Measurements from ENCODE around the gene CYP2B6.
"Not testable (repeated sequence)": the region's sequence is repeated elsewhere in the genome, so short reads cannot be mapped to it uniquely, and the experiment has no call there.

The CYP2B6 gene

GRCh38 chr19:41000310-41000737 lies 9.2 kb downstream of the CYP2B6 start:
- H3K79me1 ChIP-seq (ENCODE audit: low read length) = no peaks in the 10 kb centered on the region
- no peak overlapping the region for H2BK5ac ChIP-seq (ENCODE audit: low read length)
- no peak for DNase-seq
- H3K56ac ChIP-seq (ENCODE audit: low read length) = no peak overlapping the region
- no CpG with 5 or more reads among the region's 3 CpGs for WGBS (ENCODE audit: extremely low coverage, insufficient coverage, low lambda C conversion rate)
- no peak overlapping the region for H2BK120ac ChIP-seq (ENCODE audit: low read depth, low read length)
- H3K4me2 ChIP-seq (ENCODE audit: low read length) = no peak overlapping the region
- no peak overlapping the region for H4K5ac ChIP-seq (ENCODE audit: low read length)
- no peaks in the 10 kb centered on the region for H3K79me2 ChIP-seq (ENCODE audit: control insufficient read depth, insufficient read depth, low read length)
- H2AK5ac ChIP-seq (ENCODE audit: low read length) = no peak overlapping the region
- no peak overlapping the region for H4K8ac ChIP-seq (ENCODE audit: low read depth, low read length)
- H3K9ac ChIP-seq (ENCODE audit: low read length) = no peak overlapping the region
- H3K23ac ChIP-seq (ENCODE audit: low read length) = no peak overlapping the region
- no peaks in the 10 kb centered on the region for H3K36me3 ChIP-seq (ENCODE audit: control insufficient read depth, insufficient read depth, low read length)
- H3K27me3 ChIP-seq (ENCODE audit: insufficient read depth, low read length, poor library complexity) = no peaks in the 10 kb centered on the region
- H3K4me1 ChIP-seq (ENCODE audit: control insufficient read depth, low read depth, low read length) = no peaks in the 10 kb centered on the region
- no peak overlapping the region for H2BK15ac ChIP-seq (replicated peaks; ENCODE audit: low read depth)
- H3K18ac ChIP-seq (ENCODE audit: low read length) = no peak overlapping the region
- no peak overlapping the region for H3K4me3 ChIP-seq (ENCODE audit: low read length)
- H3K27ac ChIP-seq (ENCODE audit: low read depth, low read length) = no peak overlapping the region
- no peak overlapping the region for H3K4ac ChIP-seq (ENCODE audit: low read depth, low read length)

DNA sequence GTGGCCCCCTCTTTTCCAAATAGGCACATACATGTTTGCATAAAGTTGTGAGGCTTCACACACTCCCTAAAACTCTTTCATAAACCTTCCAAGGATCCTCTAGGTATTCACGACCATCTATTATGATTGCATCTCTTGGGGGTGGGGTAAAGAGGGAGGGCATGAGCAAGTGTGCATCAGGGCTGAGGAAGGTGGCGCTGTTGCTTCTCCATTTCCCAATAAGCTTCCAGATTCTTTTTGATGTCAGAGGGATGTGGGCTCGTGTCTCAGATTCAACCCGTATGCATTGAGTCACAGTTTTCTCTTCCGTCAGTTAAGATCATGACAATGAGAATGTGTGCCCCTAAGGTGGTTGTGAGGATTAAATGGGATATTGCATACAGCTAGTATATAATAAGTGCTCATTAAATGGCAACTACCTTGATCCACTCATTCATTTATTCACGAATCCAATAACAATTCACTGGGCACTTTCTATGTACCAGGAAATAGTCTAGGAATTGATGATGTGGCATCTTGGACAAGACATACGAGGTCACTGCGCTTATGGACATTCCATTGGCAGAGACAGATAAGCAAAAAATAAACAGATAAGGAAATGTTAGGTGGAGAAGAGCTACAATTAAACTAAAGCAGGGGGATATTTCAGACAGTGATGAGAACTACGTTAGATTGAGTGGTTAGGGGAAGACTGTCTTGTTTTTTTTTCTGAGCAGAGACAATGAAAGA lies 10.3 kb downstream of the CYP2B6 start:
- H2AK5ac ChIP-seq (ENCODE audit: low read length) = no peak overlapping the region
- no CpG with 5 or more reads among the region's 9 CpGs for WGBS (ENCODE audit: extremely low coverage, insufficient coverage, low lambda C conversion rate)
- no peak overlapping the region for H3K4me3 ChIP-seq (ENCODE audit: low read length)
- no peaks in the 10 kb centered on the region for H3K79me2 ChIP-seq (ENCODE audit: control insufficient read depth, insufficient read depth, low read length)
- no peak overlapping the region for H3K27ac ChIP-seq (ENCODE audit: low read depth, low read length)
- H4K8ac ChIP-seq (ENCODE audit: low read depth, low read length) = no peak overlapping the region
- H2BK15ac ChIP-seq (replicated peaks; ENCODE audit: low read depth) = no peak overlapping the region
- peak; percentile 34 for DNase-seq
- no peaks in the 10 kb centered on the region for H3K27me3 ChIP-seq (ENCODE audit: insufficient read depth, low read length, poor library complexity)
- H3K9ac ChIP-seq (ENCODE audit: low read length) = no peak overlapping the region
- no peak overlapping the region for H3K4ac ChIP-seq (ENCODE audit: low read depth, low read length)
- no peaks in the 10 kb centered on the region for H3K36me3 ChIP-seq (ENCODE audit: control insufficient read depth, insufficient read depth, low read length)
- H3K4me1 ChIP-seq (ENCODE audit: control insufficient read depth, low read depth, low read length) = no peaks in the 10 kb centered on the region
- no peaks in the 10 kb centered on the region for H3K79me1 ChIP-seq (ENCODE audit: low read length)
- H2BK5ac ChIP-seq (ENCODE audit: low read length) = no peak overlapping the region
- H3K18ac ChIP-seq (ENCODE audit: low read length) = no peak overlapping the region
- no peak overlapping the region for H2BK120ac ChIP-seq (ENCODE audit: low read depth, low read length)
- H3K56ac ChIP-seq (ENCODE audit: low read length) = no peak overlapping the region
- H3K23ac ChIP-seq (ENCODE audit: low read length) = no peak overlapping the region
- H4K5ac ChIP-seq (ENCODE audit: low read length) = no peak overlapping the region
- H3K4me2 ChIP-seq (ENCODE audit: low read length) = no peak overlapping the region

- not testable (repeated sequence) for H3K9ac ChIP-seq (ENCODE audit: low read length); H3K4ac ChIP-seq (ENCODE audit: low read depth, low read length); H2BK15ac ChIP-seq (replicated peaks; ENCODE audit: low read depth); H2BK120ac ChIP-seq (ENCODE audit: low read depth, low read length); H3K18ac ChIP-seq (ENCODE audit: low read length); H3K23ac ChIP-seq (ENCODE audit: low read length); H3K4me1 ChIP-seq (ENCODE audit: control insufficient read depth, low read depth, low read length); H3K36me3 ChIP-seq (ENCODE audit: control insufficient read depth, insufficient read depth, low read length); H3K56ac ChIP-seq (ENCODE audit: low read length); H3K4me2 ChIP-seq (ENCODE audit: low read length); H3K79me2 ChIP-seq (ENCODE audit: control insufficient read depth, insufficient read depth, low read length); H4K8ac ChIP-seq (ENCODE audit: low read depth, low read length); H3K27me3 ChIP-seq (ENCODE audit: insufficient read depth, low read length, poor library complexity); H4K5ac ChIP-seq (ENCODE audit: low read length); H2BK5ac ChIP-seq (ENCODE audit: low read length); H2AK5ac ChIP-seq (ENCODE audit: low read length); H3K79me1 ChIP-seq (ENCODE audit: low read length); H3K27ac ChIP-seq (ENCODE audit: low read depth, low read length); H3K4me3 ChIP-seq (ENCODE audit: low read length)
- no CpG with 5 or more reads among the region's 8 CpGs for WGBS (ENCODE audit: extremely low coverage, insufficient coverage, low lambda C conversion rate)
- DNase-seq = peak; percentile 27
Observed at GRCh38 chr19:41003656-41004055, 12.6 kb downstream of the CYP2B6 start.

- Histone ChIP-seq H2BK5ac (ENCODE audit: low read length) (no peak overlapping the region), H2AK5ac (ENCODE audit: low read length) (no peak overlapping the region), H3K36me3 (ENCODE audit: control insufficient read depth, insufficient read depth, low read length) (no peaks in the 10 kb centered on the region), H3K23ac (ENCODE audit: low read length) (no peak overlapping the region), H3K56ac (ENCODE audit: low read length) (no peak overlapping the region), H3K9ac (ENCODE audit: low read length) (no peak overlapping the region), H2BK120ac (ENCODE audit: low read depth, low read length) (no peak overlapping the region), H3K18ac (ENCODE audit: low read length) (no peak overlapping the region), H2BK15ac (replicated peaks; ENCODE audit: low read depth) (no peak overlapping the region), H3K4ac (ENCODE audit: low read depth, low read length) (no peak overlapping the region), H3K27me3 (ENCODE audit: insufficient read depth, low read length, poor library complexity) (no peaks in the 10 kb centered on the region), H3K4me3 (ENCODE audit: low read length) (no peak overlapping the region), H3K4me2 (ENCODE audit: low read length) (no peak overlapping the region), H3K4me1 (ENCODE audit: control insufficient read depth, low read depth, low read length) (no peaks in the 10 kb centered on the region), H3K79me1 (ENCODE audit: low read length) (no peaks in the 10 kb centered on the region), H3K79me2 (ENCODE audit: control insufficient read depth, insufficient read depth, low read length) (no peaks in the 10 kb centered on the region), H3K27ac (ENCODE audit: low read depth, low read length) (no peak overlapping the region), H4K5ac (ENCODE audit: low read length) (no peak overlapping the region), H4K8ac (ENCODE audit: low read depth, low read length) (no peak overlapping the region)
- DNase-seq = no peak
- WGBS (ENCODE audit: extremely low coverage, insufficient coverage, low lambda C conversion rate) = no CpG with 5 or more reads among the region's 11 CpGs
Observed at GRCh38 chr19:41009700-41010235, 18.7 kb downstream of the CYP2B6 start.

DNA sequence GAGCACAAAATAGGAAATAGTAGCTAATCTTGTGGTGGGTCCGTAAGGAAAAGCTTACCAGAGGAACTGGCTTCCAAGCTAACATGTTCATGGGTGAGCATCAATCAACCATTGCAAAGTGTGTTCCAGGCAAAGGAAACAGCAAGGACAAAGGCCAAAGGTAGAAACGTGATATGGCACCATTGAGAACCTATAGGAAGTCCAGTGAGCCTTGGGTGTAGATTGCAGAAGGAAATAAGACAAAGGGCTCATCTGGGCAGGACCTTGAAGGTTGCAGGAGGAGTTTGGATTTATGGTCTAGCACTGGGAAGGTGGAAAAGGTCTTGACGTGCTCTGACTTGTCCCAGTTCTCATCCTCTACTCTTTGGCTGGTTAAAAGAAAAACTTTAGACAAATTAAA lies 22.3 kb downstream of the CYP2B6 start:
- no peaks in the 10 kb centered on the region for H3K79me1 ChIP-seq (ENCODE audit: low read length)
- no peaks in the 10 kb centered on the region for H3K79me2 ChIP-seq (ENCODE audit: control insufficient read depth, insufficient read depth, low read length)
- H3K27me3 ChIP-seq (ENCODE audit: insufficient read depth, low read length, poor library complexity) = no peaks in the 10 kb centered on the region
- H3K4me3 ChIP-seq (ENCODE audit: low read length) = no peak overlapping the region
- no peak for DNase-seq
- no peaks in the 10 kb centered on the region for H3K4me1 ChIP-seq (ENCODE audit: control insufficient read depth, low read depth, low read length)
- no peak overlapping the region for H3K9ac ChIP-seq (ENCODE audit: low read length)
- H3K4me2 ChIP-seq (ENCODE audit: low read length) = no peak overlapping the region
- no peak overlapping the region for H2BK120ac ChIP-seq (ENCODE audit: low read depth, low read length)
- no peak overlapping the region for H3K18ac ChIP-seq (ENCODE audit: low read length)
- no peak overlapping the region for H3K27ac ChIP-seq (ENCODE audit: low read depth, low read length)
- no peak overlapping the region for H3K56ac ChIP-seq (ENCODE audit: low read length)
- H3K36me3 ChIP-seq (ENCODE audit: control insufficient read depth, insufficient read depth, low read length) = no peaks in the 10 kb centered on the region
- no peak overlapping the region for H4K8ac ChIP-seq (ENCODE audit: low read depth, low read length)
- no CpG with 5 or more reads among the region's 3 CpGs for WGBS (ENCODE audit: extremely low coverage, insufficient coverage, low lambda C conversion rate)
- no peak overlapping the region for H3K4ac ChIP-seq (ENCODE audit: low read depth, low read length)
- no peak overlapping the region for H2BK15ac ChIP-seq (replicated peaks; ENCODE audit: low read depth)
- H4K5ac ChIP-seq (ENCODE audit: low read length) = no peak overlapping the region
- no peak overlapping the region for H3K23ac ChIP-seq (ENCODE audit: low read length)
- H2BK5ac ChIP-seq (ENCODE audit: low read length) = no peak overlapping the region
- H2AK5ac ChIP-seq (ENCODE audit: low read length) = no peak overlapping the region

DNA sequence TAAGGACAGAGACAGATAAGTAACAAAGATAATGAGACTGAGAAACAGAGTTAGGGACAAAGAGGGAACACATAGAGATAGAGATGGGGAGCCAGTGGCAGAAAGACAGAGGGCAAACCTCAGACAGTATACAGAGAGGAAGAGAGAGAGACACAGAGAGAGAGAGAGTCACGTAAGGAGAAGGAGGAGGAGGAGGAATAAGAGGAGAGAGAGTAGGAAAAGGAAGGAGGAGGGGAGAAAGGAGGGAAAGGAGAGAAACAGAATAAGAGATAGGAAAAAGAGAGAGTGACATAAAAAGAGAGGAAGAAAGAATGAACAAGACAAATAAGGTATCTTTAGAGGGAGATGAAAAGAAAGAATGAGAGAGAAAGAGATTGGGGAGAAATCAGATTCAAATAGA lies 23.6 kb downstream of the CYP2B6 start:
- Histone ChIP-seq H3K18ac (ENCODE audit: low read length) (no peak overlapping the region), H3K9ac (ENCODE audit: low read length) (no peak overlapping the region), H2AK5ac (ENCODE audit: low read length) (no peak overlapping the region), H3K4me3 (ENCODE audit: low read length) (no peak overlapping the region), H2BK120ac (ENCODE audit: low read depth, low read length) (no peak overlapping the region), H3K36me3 (ENCODE audit: control insufficient read depth, insufficient read depth, low read length) (no peaks in the 10 kb centered on the region), H3K79me1 (ENCODE audit: low read length) (no peaks in the 10 kb centered on the region), H2BK5ac (ENCODE audit: low read length) (no peak overlapping the region), H2BK15ac (replicated peaks; ENCODE audit: low read depth) (no peak overlapping the region), H4K5ac (ENCODE audit: low read length) (no peak overlapping the region), H3K4me1 (ENCODE audit: control insufficient read depth, low read depth, low read length) (no peaks in the 10 kb centered on the region), H3K56ac (ENCODE audit: low read length) (no peak overlapping the region), H3K4ac (ENCODE audit: low read depth, low read length) (no peak overlapping the region), H4K8ac (ENCODE audit: low read depth, low read length) (no peak overlapping the region), H3K4me2 (ENCODE audit: low read length) (no peak overlapping the region), H3K27me3 (ENCODE audit: insufficient read depth, low read length, poor library complexity) (no peaks in the 10 kb centered on the region), H3K23ac (ENCODE audit: low read length) (no peak overlapping the region), H3K27ac (ENCODE audit: low read depth, low read length) (no peak overlapping the region), H3K79me2 (ENCODE audit: control insufficient read depth, insufficient read depth, low read length) (no peaks in the 10 kb centered on the region)
- no peak for DNase-seq
- no CpG with 5 or more reads among the region's 1 CpG for WGBS (ENCODE audit: extremely low coverage, insufficient coverage, low lambda C conversion rate)

Data from mesendoderm (in vitro differentiated cells).